SH-SY5Y (cell line): ENCODE measurements around the gene GPC5.

Source experiments
- GATA2 ChIP-seq: IDR thresholded peaks from 2 replicates; pipeline ENCODE4 v1.6.1; 2011; ENCODE audit warnings: mild to moderate bottlenecking, low read depth, low read length
- GATA3 ChIP-seq: IDR thresholded peaks from 2 replicates; pipeline ENCODE4 v1.6.1; 2011; ENCODE audit warnings: low read depth, mild to moderate bottlenecking, low read length, moderate library complexity

DNA sequence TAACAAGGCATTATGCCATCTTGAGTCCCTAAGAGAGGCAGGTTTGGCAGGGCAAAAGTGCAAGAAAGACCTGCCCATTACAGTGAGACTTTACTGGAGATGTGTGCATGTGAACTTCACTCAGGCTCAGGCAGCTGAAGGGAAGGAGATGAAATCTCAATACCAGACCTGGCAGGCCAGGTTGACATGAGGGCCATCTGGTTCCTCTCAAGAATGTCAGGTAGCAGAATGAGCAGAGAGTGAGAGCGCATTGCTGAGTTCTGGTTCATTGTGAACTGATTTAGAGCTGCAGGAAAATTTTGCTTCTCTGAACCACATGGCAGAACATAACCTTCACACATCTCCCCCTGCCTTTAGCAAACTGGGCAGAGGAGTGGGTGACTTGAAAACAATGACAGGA is 406.3 kb downstream of the GPC5 start:
- TF ChIP-seq GATA2 = peak; percentile 89
- TF ChIP-seq GATA3 = peak; percentile 80
